ENCODE results near the gene KDM4B. TPM values are rescaled to one million over a fixed set of nuclear protein-coding genes. Genes with fewer than 3 reads are reported as not detected.

The KDM4B gene
- total and polyA plus RNA-seq, 10 of the 15 experiments (the other 5 are each of a cell fraction or from before 2014, with no cell fraction given), result 0.47 to 49.6 (median 16.2) TPM

DNA sequence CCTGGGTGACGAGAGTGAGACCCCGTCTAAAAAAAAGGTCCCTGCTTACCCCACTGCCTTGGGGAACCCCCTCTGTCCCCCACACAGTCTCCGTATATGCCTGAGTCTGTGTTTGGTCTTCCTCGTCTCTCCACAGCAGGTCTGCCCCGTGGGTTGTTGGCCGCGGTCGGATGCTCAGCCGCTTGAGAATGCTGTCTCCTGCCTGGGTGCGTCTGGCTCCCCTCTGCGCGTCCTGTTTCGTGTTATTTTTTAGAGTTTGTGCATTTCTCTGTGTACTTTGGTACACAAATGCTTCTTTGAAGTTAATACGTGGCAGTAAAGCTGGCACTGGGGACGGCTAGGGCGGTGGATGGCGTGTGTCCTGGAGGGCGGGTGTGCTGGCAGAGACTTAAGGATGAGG is 34.9 kb downstream of the KDM4B start:
- POLR2A ChIA-PET, result no interaction called here

More for the DNA sequence above, 34.9 kb downstream of the KDM4B start:
- FAIRE-seq (no peak), DNase-seq (ENCODE audit: low read depth, low spot score) (no peak), ATAC-seq (no peak)
- Histone ChIP-seq H2AFZ (ENCODE audit: control insufficient read depth, low read depth, low read length) (no peak overlapping the region), H4K20me1 (ENCODE audit: control insufficient read depth, insufficient read depth) (no peaks in the 10 kb centered on the region), H3K9ac (ENCODE audit: control insufficient read depth, insufficient read depth, low read length) (no peak overlapping the region), H3K4me1 (ENCODE audit: control insufficient read depth, insufficient read depth, low read length) (no peaks in the 10 kb centered on the region), H3K79me2 (ENCODE audit: control insufficient read depth, insufficient read depth, low read length) (peaks cover 29% of the 10 kb centered on the region), H3K4me2 (ENCODE audit: control insufficient read depth, insufficient read depth) (no peak overlapping the region), H3K9me3 (replicated peaks; ENCODE audit: control insufficient read depth, insufficient read depth, low read length) (no peaks in the 10 kb centered on the region; the same call in 2 of the 3 replicates), H3K27ac (ENCODE audit: control insufficient read depth, insufficient read depth) (no peak overlapping the region), H3K27me3 (replicated peaks in 1 of 2; ENCODE audit: control insufficient read depth in 2 of 2, insufficient read depth in 2 of 2, low read length in 1 of 2) (no peaks in the 10 kb centered on the region), H3K36me3 (ENCODE audit: control insufficient read depth in 2 of 2, insufficient read depth in 2 of 2, low read length in 1 of 2) (peaks cover 0 to 6% of the 10 kb centered on the region in 2 experiments; a peak in 2 of 4 replicates), H3K4me3 (no peak overlapping the region)
- ChIA-PET RAD21 (ENCODE audit: unreplicated experiment) (no interaction called here), SMC1A (ENCODE audit: uncharacterized antibody, unreplicated experiment) (no interaction called here), CTCF (interaction anchor here (0.5 to 1.9 kb wide), 2 partner anchors 21 to 27 kb away, joined by 3 to 6 read pairs; no protein-coding TSS in a partner anchor)
- intact Hi-C loops (cut with micrococcal nuclease; ENCODE audit: unreplicated experiment), result no loop called here
- 78% methylated on average over 18 of the region's 18 CpGs for WGBS (ENCODE audit: insufficient coverage, insufficient replicate concordance, low lambda C conversion rate, missing lambda C conversion rate)
- TF ChIP-seq EZH2 (IDR thresholded peaks at IDR 0.05; ENCODE audit: borderline replicate concordance, control insufficient read depth, low read depth, low read length) (no peak), MTA3 (IDR thresholded peaks at IDR 0.05; ENCODE audit: borderline replicate concordance, low read length) (no peak), NFYA (IDR thresholded peaks at IDR 0.05; ENCODE audit: borderline replicate concordance, low read depth, low read length) (no peak), RAD21 (IDR thresholded peaks at IDR 0.05; ENCODE audit: insufficient read depth, low read depth, low read length) (no peak), CEBPZ (IDR thresholded peaks at IDR 0.05; ENCODE audit: low read depth, low read length) (no peak), BHLHE40 (IDR thresholded peaks at IDR 0.05; ENCODE audit: borderline replicate concordance in 1 of 2, low read depth in 2 of 2, low read length in 1 of 2) (no peak), TCF7 (IDR thresholded peaks at IDR 0.05; ENCODE audit: borderline replicate concordance) (no peak), MYB (IDR thresholded peaks at IDR 0.05; ENCODE audit: borderline replicate concordance, low read depth, low read length) (no peak), CHD4 (IDR thresholded peaks at IDR 0.05) (no peak), GABPA (IDR thresholded peaks at IDR 0.05; ENCODE audit: low read depth) (no peak), IKZF1 (conservative IDR thresholded peaks at IDR 0.05) (no peak)
- TF ChIP-seq, protein P1, sequence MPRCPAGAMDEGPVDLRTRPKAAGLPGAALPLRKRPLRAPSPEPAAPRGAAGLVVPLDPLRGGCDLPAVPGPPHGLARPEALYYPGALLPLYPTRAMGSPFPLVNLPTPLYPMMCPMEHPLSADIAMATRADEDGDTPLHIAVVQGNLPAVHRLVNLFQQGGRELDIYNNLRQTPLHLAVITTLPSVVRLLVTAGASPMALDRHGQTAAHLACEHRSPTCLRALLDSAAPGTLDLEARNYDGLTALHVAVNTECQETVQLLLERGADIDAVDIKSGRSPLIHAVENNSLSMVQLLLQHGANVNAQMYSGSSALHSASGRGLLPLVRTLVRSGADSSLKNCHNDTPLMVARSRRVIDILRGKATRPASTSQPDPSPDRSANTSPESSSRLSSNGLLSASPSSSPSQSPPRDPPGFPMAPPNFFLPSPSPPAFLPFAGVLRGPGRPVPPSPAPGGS (IDR thresholded peaks at IDR 0.05; ENCODE audit: borderline replicate concordance, insufficient read depth, low read depth, low read length, poor library complexity, severe bottlenecking), result no peak
- TF ChIP-seq, protein P2, sequence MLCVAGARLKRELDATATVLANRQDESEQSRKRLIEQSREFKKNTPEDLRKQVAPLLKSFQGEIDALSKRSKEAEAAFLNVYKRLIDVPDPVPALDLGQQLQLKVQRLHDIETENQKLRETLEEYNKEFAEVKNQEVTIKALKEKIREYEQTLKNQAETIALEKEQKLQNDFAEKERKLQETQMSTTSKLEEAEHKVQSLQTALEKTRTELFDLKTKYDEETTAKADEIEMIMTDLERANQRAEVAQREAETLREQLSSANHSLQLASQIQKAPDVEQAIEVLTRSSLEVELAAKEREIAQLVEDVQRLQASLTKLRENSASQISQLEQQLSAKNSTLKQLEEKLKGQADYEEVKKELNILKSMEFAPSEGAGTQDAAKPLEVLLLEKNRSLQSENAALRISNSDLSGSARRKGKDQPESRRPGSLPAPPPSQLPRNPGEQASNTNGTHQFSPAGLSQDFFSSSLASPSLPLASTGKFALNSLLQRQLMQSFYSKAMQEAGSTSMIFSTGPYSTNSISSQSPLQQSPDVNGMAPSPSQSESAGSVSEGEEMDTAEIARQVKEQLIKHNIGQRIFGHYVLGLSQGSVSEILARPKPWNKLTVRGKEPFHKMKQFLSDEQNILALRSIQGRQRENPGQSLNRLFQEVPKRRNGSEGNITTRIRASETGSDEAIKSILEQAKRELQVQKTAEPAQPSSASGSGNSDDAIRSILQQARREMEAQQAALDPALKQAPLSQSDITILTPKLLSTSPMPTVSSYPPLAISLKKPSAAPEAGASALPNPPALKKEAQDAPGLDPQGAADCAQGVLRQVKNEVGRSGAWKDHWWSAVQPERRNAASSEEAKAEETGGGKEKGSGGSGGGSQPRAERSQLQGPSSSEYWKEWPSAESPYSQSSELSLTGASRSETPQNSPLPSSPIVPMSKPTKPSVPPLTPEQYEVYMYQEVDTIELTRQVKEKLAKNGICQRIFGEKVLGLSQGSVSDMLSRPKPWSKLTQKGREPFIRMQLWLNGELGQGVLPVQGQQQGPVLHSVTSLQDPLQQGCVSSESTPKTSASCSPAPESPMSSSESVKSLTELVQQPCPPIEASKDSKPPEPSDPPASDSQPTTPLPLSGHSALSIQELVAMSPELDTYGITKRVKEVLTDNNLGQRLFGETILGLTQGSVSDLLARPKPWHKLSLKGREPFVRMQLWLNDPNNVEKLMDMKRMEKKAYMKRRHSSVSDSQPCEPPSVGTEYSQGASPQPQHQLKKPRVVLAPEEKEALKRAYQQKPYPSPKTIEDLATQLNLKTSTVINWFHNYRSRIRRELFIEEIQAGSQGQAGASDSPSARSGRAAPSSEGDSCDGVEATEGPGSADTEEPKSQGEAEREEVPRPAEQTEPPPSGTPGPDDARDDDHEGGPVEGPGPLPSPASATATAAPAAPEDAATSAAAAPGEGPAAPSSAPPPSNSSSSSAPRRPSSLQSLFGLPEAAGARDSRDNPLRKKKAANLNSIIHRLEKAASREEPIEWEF (IDR thresholded peaks at IDR 0.05; ENCODE audit: insufficient replicate concordance, low read depth, low read length), result no peak
- TF ChIP-seq, protein P3, sequence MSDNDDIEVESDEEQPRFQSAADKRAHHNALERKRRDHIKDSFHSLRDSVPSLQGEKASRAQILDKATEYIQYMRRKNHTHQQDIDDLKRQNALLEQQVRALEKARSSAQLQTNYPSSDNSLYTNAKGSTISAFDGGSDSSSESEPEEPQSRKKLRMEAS (IDR thresholded peaks at IDR 0.05; ENCODE audit: low read depth, low read length), result no peak
- in situ Hi-C loops (cut with MboI), result no loop called here
- BruUV-seq (replicated peaks), result no TSS peak

All from GM12878 (cell line).